Psoas muscle (tissue), 8 donors: ENCODE results near the gene LZTFL1. TPM values are rescaled to one million over a fixed set of nuclear protein-coding genes. Genes with fewer than 3 reads are reported as not detected.

Experiments
- ATAC-seq, 4 donors: fragments of 200-7000 bp; cut with Tn5 transposase; one replicate each; pipeline ENCODE4 v1.9.1; 2020; ENCODE audit warnings: moderate library complexity in 3 of 4, mild to moderate bottlenecking in 2 of 4
- DNase-seq, 2 donors: peaks; one replicate each; pipeline ENCODE4 v3.0.0-alpha.2; 2020
- H3K27ac ChIP-seq: fragments of 200-600 bp; one replicate; pipeline ENCODE4 v1.8.0; 2022
- H3K27me3 ChIP-seq, 3 donors: fragments of 200-600 bp in 1 of 3; one replicate each; pipeline versions ENCODE4 v1.6.1 to v1.8.0; 2013 to 2022; ENCODE audit warnings: low read length in 2 of 3, mild to moderate bottlenecking in 2 of 3, moderate library complexity in 1 of 3; ENCODE audit not compliant: insufficient read depth in 3 of 3
- H3K36me3 ChIP-seq, 2 donors: fragments of 200-600 bp in 1 of 2; one replicate each; pipeline versions ENCODE4 v1.6.1 to v1.8.0; 2013 to 2022; ENCODE audit warnings: low read depth in 1 of 2, mild to moderate bottlenecking in 1 of 2, moderate library complexity in 1 of 2; ENCODE audit not compliant: insufficient read depth in 1 of 2
- H3K4me1 ChIP-seq: fragments of 200-600 bp; one replicate; pipeline ENCODE4 v1.8.0; 2022
- H3K4me3 ChIP-seq: fragments of 200-600 bp; one replicate; pipeline ENCODE4 v1.8.0; 2022; ENCODE audit warnings: mild to moderate bottlenecking
- H3K9me3 ChIP-seq: fragments of 200-600 bp; one replicate; pipeline ENCODE4 v1.8.0; 2022
- CTCF ChIP-seq: fragments of 200-600 bp; IDR thresholded peaks from one replicate; pipeline ENCODE4 v1.8.0; 2022; ENCODE audit warnings: antibody characterized with exemption
- WGBS, 3 donors: extraction: QIAGEN DNeasy Blood & Tissue Kit; methylation state at CpG; one replicate each; pipeline versions ENCODE4 v1.1.6 to v1.1.7; 2013; 5-methylcytosine and 5-hydroxymethylcytosine counted together
- intact Hi-C, 2 donors: fragments of 100-400 bp; cut with DNase I; formaldehyde crosslinking; loops; one replicate each; pipeline versions ENCODE4 v1.11.0 to v1.14.2; 2022
- polyA plus RNA-seq, 3 donors: library from polyadenylated mRNA; stranded (reverse); fragments of 200-250 nt; gene quantifications; one replicate each; pipeline ENCODE4 v1.2.3, GENCODE V29; 2013
- total RNA-seq, 4 donors: library from RNA; stranded (reverse); fragmentation: NEBNext Ultra II Directional in 2 of 4; extraction: Animal tissue kit (Norgen Biotek cat#: 25700) in 2 of 4; gene quantifications; one replicate each; pipeline versions ENCODE4 v1.2.1 to v1.2.4, GENCODE V29; 2021 to 2023
- donor health status: healthy with polysubstance abuse.
- donor health status: DM: no; HTN: no; CAD: no; lungs with moderate emphysema.
- donor health status: Bipolar disorder and iron deficiency.
- donor health status: healthy.
- donor health status: DM: yes; HTN: yes; CAD: no.
- donor health status: DM: no; HTN: no; CAD: no.
- donor health status: DM: no; HTN: no; CAD: no.
- donor health status: DM: yes; HTN: yes; CAD: no.

The LZTFL1 gene
- total and polyA plus RNA-seq, 7 donors: 3.1 to 15.9 (median 5.3) TPM

GRCh38 chr3:45868213-45868612, 26.3 kb upstream of the LZTFL1 start:
- no peak for DNase-seq
- no peaks in the 10 kb centered on the region for H3K36me3 ChIP-seq
- 77 to 80% (median 78%) methylated on average over 2 of the region's 2 CpGs for WGBS, 3 donors
- H3K27me3 ChIP-seq: no peaks in the 10 kb centered on the region
- TF ChIP-seq CTCF: no peak
- H3K27ac ChIP-seq: no peak overlapping the region
- ATAC-seq: no peak
- H3K9me3 ChIP-seq: peaks cover 8% of the 10 kb centered on the region
- H3K4me3 ChIP-seq: no peak overlapping the region
- H3K4me1 ChIP-seq: no peaks in the 10 kb centered on the region
- intact Hi-C loops: no loop called here

- H3K36me3 ChIP-seq: no peaks in the 10 kb centered on the region
- peaks cover 8% of the 10 kb centered on the region for H3K9me3 ChIP-seq
- DNase-seq (no peak), ATAC-seq (no peak)
- no peaks in the 10 kb centered on the region for H3K4me1 ChIP-seq
- intact Hi-C loops: no loop called here
- H3K27me3 ChIP-seq: no peaks in the 10 kb centered on the region
- 82 to 87% (median 84%) methylated on average over 6 of the region's 6 CpGs for WGBS, 3 donors
- no peak overlapping the region for H3K27ac ChIP-seq
- TF ChIP-seq CTCF: no peak
- no peak overlapping the region for H3K4me3 ChIP-seq
Measured at GRCh38 chr3:45865563-45865962, 23.6 kb upstream of the LZTFL1 start.

DNA sequence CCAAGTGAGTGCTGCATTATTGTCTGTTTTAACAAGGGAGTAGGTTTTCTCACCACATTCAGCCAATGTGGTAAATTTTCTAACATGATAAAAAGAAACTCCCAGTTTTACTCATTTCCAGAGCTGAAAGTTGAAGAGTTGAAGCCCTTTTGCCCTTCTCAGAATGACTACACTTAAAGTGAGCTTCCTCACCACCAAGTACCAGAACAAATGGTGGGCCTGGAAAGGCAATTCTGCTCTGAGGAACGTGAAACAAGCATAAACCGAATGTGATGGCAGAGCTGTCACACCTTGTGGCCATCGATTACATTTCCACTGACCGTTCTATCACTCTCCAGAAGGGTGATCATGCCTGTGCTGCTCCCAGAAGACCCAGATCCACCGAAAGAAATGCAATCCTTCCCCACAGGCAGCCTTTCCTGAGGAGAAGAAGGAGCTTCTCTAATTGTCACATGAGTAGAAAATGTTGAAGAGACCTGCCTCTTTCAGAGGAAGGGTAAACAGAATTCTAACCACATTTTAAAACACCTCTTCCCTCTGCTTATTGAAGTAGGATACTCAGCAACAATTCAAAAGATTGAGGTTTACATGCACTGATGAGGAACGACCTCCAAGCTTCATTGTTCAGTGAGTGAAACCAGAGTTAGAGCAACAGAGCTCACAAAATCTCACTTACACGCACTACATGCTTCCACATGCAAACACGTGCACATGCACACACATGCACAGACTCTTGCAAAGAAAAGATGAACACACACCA, 23.0 kb upstream of the LZTFL1 start:
- no peak for TF ChIP-seq CTCF
- 57 to 59% (median 59%) methylated on average over 8 of the region's 8 CpGs for whole genome bisulfite sequencing, 3 donors
- Histone ChIP-seq H3K9me3 (peaks cover 8% of the 10 kb centered on the region), H3K4me1 (no peaks in the 10 kb centered on the region), H3K36me3 (no peaks in the 10 kb centered on the region), H3K4me3 (no peak overlapping the region), H3K27ac (no peak overlapping the region), H3K27me3 (no peaks in the 10 kb centered on the region)
- DNase-seq (no peak), ATAC-seq (no peak)
- intact Hi-C loops: no loop called here

GRCh38 chr3:45861043-45861719, 19.3 kb upstream of the LZTFL1 start:
- no peak overlapping the region for H3K4me3 ChIP-seq
- no peak for TF ChIP-seq CTCF
- H3K4me1 ChIP-seq: no peaks in the 10 kb centered on the region
- no peaks in the 10 kb centered on the region for H3K27me3 ChIP-seq
- H3K36me3 ChIP-seq: no peaks in the 10 kb centered on the region
- WGBS, 3 donors: 65 to 67% (median 66%) methylated on average over 7 of the region's 7 CpGs
- intact Hi-C loops: no loop called here
- DNase-seq (no peak), ATAC-seq (no peak)
- peaks cover 10% of the 10 kb centered on the region for H3K9me3 ChIP-seq
- no peak overlapping the region for H3K27ac ChIP-seq
